H1 (cell line): ENCODE data around the gene IFNG.

Experiments
- ATF2 ChIP-seq: IDR thresholded peaks from 2 replicates; pipeline ENCODE4 v1.6.1; 2012; ENCODE audit warnings: low read length, inconsistent platforms
- ATF3 ChIP-seq: IDR thresholded peaks from 2 replicates; pipeline ENCODE4 v1.6.1; 2011; ENCODE audit warnings: low read depth, mild to moderate bottlenecking, low read length; ENCODE audit not compliant: insufficient read depth
- CTCF ChIP-seq, 3 experiments: IDR thresholded peaks; 1 replicate in 2 of 3; 2 replicates in 1 of 3; pipeline versions ENCODE4 v1.5.1 to v1.6.1; 2011; ENCODE audit warnings: low read length in 3 of 3, mild to moderate bottlenecking in 3 of 3, inconsistent platforms in 2 of 3, low read depth in 1 of 3, moderate library complexity in 1 of 3; ENCODE audit not compliant: insufficient read depth in 1 of 3; ENCODE audit errors: control extremely low read depth in 1 of 3
- JUND ChIP-seq: IDR thresholded peaks from 2 replicates; pipeline ENCODE4 v1.6.1; 2011; ENCODE audit warnings: mild to moderate bottlenecking, improper control_type of control experiment, low read length
- MAFK ChIP-seq: IDR thresholded peaks from 2 replicates; pipeline ENCODE4 v1.6.1; 2012; ENCODE audit warnings: low read depth, mild to moderate bottlenecking, improper control_type of control experiment, low read length
- RXRA ChIP-seq: IDR thresholded peaks from 2 replicates; pipeline ENCODE4 v1.6.1; 2011; ENCODE audit warnings: low read depth, mild to moderate bottlenecking, low read length, moderate library complexity; ENCODE audit not compliant: insufficient read depth
- TAF1 ChIP-seq: IDR thresholded peaks from 2 replicates; pipeline ENCODE4 v1.6.1; 2011; ENCODE audit warnings: mild to moderate bottlenecking, low read depth, low read length
- TEAD4 ChIP-seq: IDR thresholded peaks from 2 replicates; pipeline ENCODE4 v1.6.1; 2012; ENCODE audit warnings: low read depth, low read length, inconsistent platforms, mixed read lengths

GRCh38 chr12:68170726-68171125, 11.2 kb upstream of the IFNG start:
- TF ChIP-seq ATF3 = no peak
- no peak for TF ChIP-seq ATF2
- TF ChIP-seq RXRA = no peak
- no peak for TF ChIP-seq CTCF (IDR thresholded peaks at IDR 0.05; ENCODE audit: control extremely low read depth in 1 of 3, insufficient read depth in 1 of 3, low read depth in 1 of 3, low read length in 3 of 3)
- TF ChIP-seq JUND = no peak
- TF ChIP-seq MAFK = no peak
- no peak for TF ChIP-seq TAF1
- no peak for TF ChIP-seq TEAD4
